HPDE6-E6E7 (cell line): ENCODE measurements around the gene RNF26.

Experiments used
- DNase-seq: peaks from one replicate; pipeline ENCODE4 v3.0.0; 2011; ENCODE audit warnings: missing footprints; ENCODE audit errors: extremely low spot score

RNF26 gene

DNA sequence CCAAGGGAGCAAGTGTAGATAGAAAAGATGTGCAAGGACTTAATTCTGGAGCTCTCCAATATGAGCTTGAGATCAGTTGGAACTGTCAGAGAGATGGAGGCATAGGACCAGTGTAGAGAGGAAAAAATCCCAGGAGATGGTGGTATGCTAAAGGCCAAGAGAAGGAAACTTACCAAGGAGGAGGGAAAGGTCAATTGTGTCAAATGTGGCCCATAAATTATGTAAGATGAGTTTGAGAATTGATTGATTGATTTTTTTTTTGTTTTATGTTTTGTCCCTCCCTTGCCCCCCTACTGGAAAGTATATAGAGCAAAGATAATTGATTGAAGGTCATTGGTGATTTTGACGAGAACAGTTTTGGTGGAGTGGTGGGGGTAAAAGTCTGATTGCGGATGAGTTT, 50.0 kb downstream of the RNF26 start:
- no peak for DNase-seq
